ENCODE measurements around the gene RNASEH2C. TPM values are rescaled to one million over a fixed set of nuclear protein-coding genes. Genes with fewer than 3 reads are reported as not detected.

RNASEH2C gene
- total RNA-seq, 1 donor from 2014 or later: 155 TPM

DNA sequence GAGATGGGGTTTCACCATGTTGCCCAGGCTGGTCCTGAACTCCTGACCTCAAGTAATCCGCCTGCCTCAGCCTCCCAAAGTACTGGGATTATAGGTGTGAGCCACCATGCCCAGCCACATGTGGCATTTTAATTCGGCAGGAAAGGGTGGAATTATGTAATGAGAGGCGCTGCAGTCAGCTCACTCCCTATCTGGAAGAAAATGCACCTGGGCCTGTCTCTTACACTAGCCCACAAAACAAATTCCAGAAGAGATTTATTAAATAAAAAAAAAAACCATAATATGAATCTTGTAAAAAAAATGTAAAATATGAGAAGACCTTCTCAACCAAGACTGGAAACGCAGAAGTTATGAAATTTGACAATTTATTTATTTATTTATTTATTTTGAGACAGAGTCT, 16.8 kb downstream of the RNASEH2C start:
- intact Hi-C loops (cut with DNase I): no loop called here
- H3K27me3 ChIP-seq: no peaks in the 10 kb centered on the region
- H3K4me1 ChIP-seq: no peaks in the 10 kb centered on the region
- no peak overlapping the region for H3K4me3 ChIP-seq
- no peak for DNase-seq (ENCODE audit: low spot score in 2 of 2)
- no peaks in the 10 kb centered on the region for H3K9me3 ChIP-seq
- TF ChIP-seq CTCF (IDR thresholded peaks at IDR 0.05): no peak
- H3K36me3 ChIP-seq: no peaks in the 10 kb centered on the region
- H3K27ac ChIP-seq: no peak overlapping the region

GRCh38 chr11:65701686-65702085, 18.9 kb downstream of the RNASEH2C start:
- intact Hi-C loops (cut with DNase I): no loop called here

DNA sequence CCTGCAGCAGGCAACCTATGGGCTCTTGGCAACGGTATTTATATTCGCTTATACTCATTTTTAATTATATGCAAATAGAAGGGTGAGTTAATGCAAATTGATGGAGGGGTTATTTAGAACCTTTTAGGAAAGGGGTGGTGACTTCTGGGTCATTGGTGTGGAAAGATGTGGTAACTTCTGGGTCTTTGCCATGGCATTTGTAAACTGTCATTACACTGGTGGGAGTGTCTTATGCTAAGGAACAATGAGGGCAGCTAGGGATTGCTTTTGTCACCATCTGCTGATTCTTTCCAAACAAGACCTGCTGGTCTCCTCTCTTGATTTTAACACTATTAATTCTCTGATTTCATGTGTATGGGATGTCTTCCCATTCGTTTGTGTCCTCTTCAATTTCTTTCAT, 20.2 kb downstream of the RNASEH2C start:
- H3K9me3 ChIP-seq: no peaks in the 10 kb centered on the region
- intact Hi-C loops (cut with DNase I): no loop called here
- H3K4me1 ChIP-seq: no peaks in the 10 kb centered on the region
- no peak overlapping the region for H3K4me3 ChIP-seq
- no peak for TF ChIP-seq CTCF (IDR thresholded peaks at IDR 0.05)
- H3K27ac ChIP-seq: no peak overlapping the region
- no peaks in the 10 kb centered on the region for H3K36me3 ChIP-seq
- H3K27me3 ChIP-seq: no peaks in the 10 kb centered on the region
- DNase-seq (ENCODE audit: low spot score in 2 of 2): no peak

More at GRCh38 chr11:65701686-65702085, 18.9 kb downstream of the RNASEH2C start:
- H3K27me3 ChIP-seq: no peaks in the 10 kb centered on the region
- no peaks in the 10 kb centered on the region for H3K4me1 ChIP-seq
- H3K9me3 ChIP-seq: no peaks in the 10 kb centered on the region
- no peak overlapping the region for H3K4me3 ChIP-seq
- TF ChIP-seq CTCF (IDR thresholded peaks at IDR 0.05): no peak
- DNase-seq (ENCODE audit: low spot score in 2 of 2): no peak
- H3K27ac ChIP-seq: no peak overlapping the region
- H3K36me3 ChIP-seq: no peaks in the 10 kb centered on the region

GRCh38 chr11:65699306-65699705, 21.3 kb downstream of the RNASEH2C start:
- no peak for DNase-seq (ENCODE audit: low spot score in 2 of 2)
- Histone ChIP-seq H3K27ac (no peak overlapping the region), H3K27me3 (no peaks in the 10 kb centered on the region), H3K4me1 (no peaks in the 10 kb centered on the region), H3K36me3 (no peaks in the 10 kb centered on the region), H3K4me3 (no peak overlapping the region), H3K9me3 (no peaks in the 10 kb centered on the region)
- intact Hi-C loops (cut with DNase I): no loop called here
- no peak for TF ChIP-seq CTCF (IDR thresholded peaks at IDR 0.05)

- Histone ChIP-seq H3K36me3 (no peaks in the 10 kb centered on the region), H3K27me3 (no peaks in the 10 kb centered on the region), H3K27ac (no peak overlapping the region), H3K9me3 (no peaks in the 10 kb centered on the region), H3K4me3 (no peak overlapping the region), H3K4me1 (no peaks in the 10 kb centered on the region)
- DNase-seq (ENCODE audit: low spot score in 2 of 2): no peak
- no peak for TF ChIP-seq CTCF (IDR thresholded peaks at IDR 0.05)
- intact Hi-C loops (cut with DNase I): no loop called here
Measured at GRCh38 chr11:65698205-65698604, 22.4 kb downstream of the RNASEH2C start.
